ENCODE data around the gene WDTC1. TPM values are rescaled to one million over a fixed set of nuclear protein-coding genes. Genes with fewer than 3 reads are reported as not detected.

The WDTC1 gene
- total and polyA plus RNA-seq, 2 donors, result 10.8 to 19.2 TPM

GRCh38 chr1:27350663-27351540, 116.5 kb downstream of the WDTC1 start:
- 93% methylated on average over 62 of the region's 62 CpGs for WGBS
- Histone ChIP-seq H3K4me3 (ENCODE audit: low read length in 2 of 2) (no peak overlapping the region), H3K27ac (ENCODE audit: low read depth in 1 of 2, low read length in 1 of 2) (no peak overlapping the region)

DNA sequence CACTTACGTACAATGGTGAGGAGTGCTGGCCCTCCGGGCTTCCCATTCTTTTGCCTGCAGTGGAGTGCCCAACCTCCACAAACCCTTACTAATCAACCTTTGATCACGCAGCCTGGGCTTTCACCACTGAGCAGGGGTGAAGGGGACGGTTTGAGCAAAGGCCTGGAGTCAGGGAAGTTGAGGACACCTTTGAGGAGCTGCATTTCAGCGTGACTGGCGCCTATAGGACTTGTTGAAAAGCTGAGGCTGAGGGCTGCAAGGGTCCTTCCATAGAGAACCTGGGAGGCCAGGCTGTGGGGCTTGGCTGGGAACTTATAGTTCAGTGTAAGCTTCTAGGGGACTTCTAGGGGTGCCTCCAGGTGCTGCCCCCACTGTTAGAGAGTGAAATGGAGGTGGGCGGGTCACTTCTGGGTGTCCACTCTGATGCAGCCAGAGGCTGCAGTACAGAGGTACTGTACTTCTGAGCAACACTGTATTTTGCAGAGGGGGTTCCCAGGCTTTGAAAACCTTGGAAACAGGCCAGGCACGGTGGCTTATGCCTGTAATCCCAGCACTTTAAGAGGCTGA, 117.2 kb downstream of the WDTC1 start:
- 93% methylated on average over 8 of the region's 8 CpGs for WGBS
- H3K4me3 ChIP-seq (ENCODE audit: low read length in 2 of 2), result no peak overlapping the region
- no peak for DNase-seq (ENCODE audit: low read depth in 6 of 9, low spot score in 9 of 9)
- H3K27ac ChIP-seq (ENCODE audit: low read depth in 1 of 2, low read length in 1 of 2), result no peak overlapping the region
- peaks cover 2 to 25% of the 10 kb centered on the region in 2 donors for H3K36me3 ChIP-seq (ENCODE audit: control insufficient read depth in 2 of 2, insufficient read depth in 2 of 2, low read length in 1 of 2)
- peaks cover 0 to 20% of the 10 kb centered on the region in 2 donors for H3K27me3 ChIP-seq (ENCODE audit: control insufficient read depth in 2 of 2, insufficient read depth in 1 of 2, low read length in 1 of 2)
- no peaks in the 10 kb centered on the region for H3K9me3 ChIP-seq (ENCODE audit: control insufficient read depth in 2 of 2, insufficient read depth in 1 of 2, low read length in 1 of 2)
- H3K4me1 ChIP-seq (ENCODE audit: control insufficient read depth in 2 of 2, insufficient read depth in 2 of 2, low read length in 2 of 2), result peaks cover 2 to 18% of the 10 kb centered on the region in 2 donors

More at GRCh38 chr1:27350663-27351540, 116.5 kb downstream of the WDTC1 start:
- Histone ChIP-seq H3K36me3 (ENCODE audit: control insufficient read depth in 2 of 2, insufficient read depth in 2 of 2, low read length in 1 of 2) (peaks cover 8 to 29% of the 10 kb centered on the region in 2 donors), H3K4me1 (ENCODE audit: control insufficient read depth in 2 of 2, insufficient read depth in 2 of 2, low read length in 2 of 2) (peaks cover 2 to 11% of the 10 kb centered on the region in 2 donors), H3K9me3 (ENCODE audit: control insufficient read depth in 2 of 2, insufficient read depth in 1 of 2, low read length in 1 of 2) (no peaks in the 10 kb centered on the region), H3K27me3 (ENCODE audit: control insufficient read depth in 2 of 2, insufficient read depth in 1 of 2, low read length in 1 of 2) (peaks cover 0 to 20% of the 10 kb centered on the region in 2 donors)
- DNase-seq (ENCODE audit: low read depth in 6 of 9, low spot score in 9 of 9), result no peak

- no peak for DNase-seq (ENCODE audit: low read depth in 6 of 9, low spot score in 9 of 9)
- H3K27me3 ChIP-seq (ENCODE audit: control insufficient read depth in 2 of 2, insufficient read depth in 1 of 2, low read length in 1 of 2), result peaks cover 0 to 27% of the 10 kb centered on the region in 2 donors
- no peak overlapping the region for H3K4me3 ChIP-seq (ENCODE audit: low read length in 2 of 2)
- no peaks in the 10 kb centered on the region for H3K9me3 ChIP-seq (ENCODE audit: control insufficient read depth in 2 of 2, insufficient read depth in 1 of 2, low read length in 1 of 2)
- 97% methylated on average over 13 of the region's 13 CpGs for WGBS
- H3K36me3 ChIP-seq (ENCODE audit: control insufficient read depth in 2 of 2, insufficient read depth in 2 of 2, low read length in 1 of 2), result peaks cover 2 to 22% of the 10 kb centered on the region in 2 donors
- H3K4me1 ChIP-seq (ENCODE audit: control insufficient read depth in 2 of 2, insufficient read depth in 2 of 2, low read length in 2 of 2), result peaks cover 12 to 32% of the 10 kb centered on the region in 2 donors
- no peak overlapping the region for H3K27ac ChIP-seq (ENCODE audit: low read depth in 1 of 2, low read length in 1 of 2)
These were observed 118.7 kb downstream of the WDTC1 start for GRCh38 chr1:27353166-27353565.

DNA sequence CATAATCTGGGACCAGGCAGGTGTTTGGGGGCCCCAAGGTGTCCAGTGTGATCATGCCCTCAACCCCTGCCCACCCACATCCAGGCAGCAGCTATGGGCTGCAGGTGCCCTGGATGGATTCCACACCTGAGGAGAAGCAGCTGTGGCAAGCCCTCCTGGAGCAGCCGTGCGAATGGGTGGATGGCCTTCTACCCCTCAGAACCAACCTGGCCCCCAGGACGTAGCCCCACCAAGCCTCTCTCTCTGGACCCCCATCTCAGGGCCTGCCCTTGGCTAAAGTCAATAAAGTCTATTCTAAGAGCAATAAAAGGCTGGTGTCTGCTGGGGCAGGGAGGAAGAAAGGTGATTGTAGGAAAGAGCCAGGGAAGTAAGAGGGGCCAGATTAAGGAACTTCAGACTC, 119.2 kb downstream of the WDTC1 start:
- Histone ChIP-seq H3K36me3 (ENCODE audit: control insufficient read depth in 2 of 2, insufficient read depth in 2 of 2, low read length in 1 of 2) (peaks cover 2 to 22% of the 10 kb centered on the region in 2 donors), H3K27me3 (ENCODE audit: control insufficient read depth in 2 of 2, insufficient read depth in 1 of 2, low read length in 1 of 2) (peaks cover 0 to 31% of the 10 kb centered on the region in 2 donors), H3K9me3 (ENCODE audit: control insufficient read depth in 2 of 2, insufficient read depth in 1 of 2, low read length in 1 of 2) (no peaks in the 10 kb centered on the region), H3K4me1 (ENCODE audit: control insufficient read depth in 2 of 2, insufficient read depth in 2 of 2, low read length in 2 of 2) (peaks cover 12 to 31% of the 10 kb centered on the region in 2 donors), H3K27ac (ENCODE audit: low read depth in 1 of 2, low read length in 1 of 2) (no peak overlapping the region), H3K4me3 (ENCODE audit: low read length in 2 of 2) (no peak overlapping the region)
- 95% methylated on average over 3 of the region's 3 CpGs for WGBS
- DNase-seq (ENCODE audit: low read depth in 6 of 9, low spot score in 9 of 9), result no peak

DNA sequence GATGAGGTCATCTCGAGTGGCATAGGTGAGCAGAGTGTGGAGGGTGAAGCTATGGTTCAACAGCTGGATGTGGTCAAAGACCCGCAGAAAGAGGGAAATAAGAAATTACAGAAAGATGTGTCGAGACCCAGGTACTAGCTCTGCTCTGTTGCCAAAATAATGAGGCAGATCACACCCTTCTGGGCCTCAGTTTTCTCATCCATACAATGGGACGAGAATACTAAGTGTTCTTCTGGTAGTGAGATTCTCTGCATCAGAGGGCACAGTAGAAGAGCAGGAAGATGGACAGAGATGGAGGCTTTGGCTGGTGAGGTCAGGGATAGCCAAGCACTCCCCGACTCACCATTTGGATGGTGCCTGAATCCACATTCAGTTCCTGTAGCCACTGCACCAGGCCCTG, 121.3 kb downstream of the WDTC1 start:
- Histone ChIP-seq H3K4me3 (ENCODE audit: low read length in 2 of 2) (no peak overlapping the region), H3K27me3 (ENCODE audit: control insufficient read depth in 2 of 2, insufficient read depth in 1 of 2, low read length in 1 of 2) (peaks cover 2 to 37% of the 10 kb centered on the region in 2 donors), H3K36me3 (ENCODE audit: control insufficient read depth in 2 of 2, insufficient read depth in 2 of 2, low read length in 1 of 2) (peaks cover under 1 to 14% of the 10 kb centered on the region in 2 donors), H3K9me3 (ENCODE audit: control insufficient read depth in 2 of 2, insufficient read depth in 1 of 2, low read length in 1 of 2) (peaks cover 0 to 3% of the 10 kb centered on the region in 2 donors), H3K4me1 (ENCODE audit: control insufficient read depth in 2 of 2, insufficient read depth in 2 of 2, low read length in 2 of 2) (peaks cover 12 to 34% of the 10 kb centered on the region in 2 donors), H3K27ac (ENCODE audit: low read depth in 1 of 2, low read length in 1 of 2) (no peak overlapping the region)
- 95% methylated on average over 5 of the region's 5 CpGs for WGBS
- DNase-seq (ENCODE audit: low read depth in 6 of 9, low spot score in 9 of 9), result no peak

DNA sequence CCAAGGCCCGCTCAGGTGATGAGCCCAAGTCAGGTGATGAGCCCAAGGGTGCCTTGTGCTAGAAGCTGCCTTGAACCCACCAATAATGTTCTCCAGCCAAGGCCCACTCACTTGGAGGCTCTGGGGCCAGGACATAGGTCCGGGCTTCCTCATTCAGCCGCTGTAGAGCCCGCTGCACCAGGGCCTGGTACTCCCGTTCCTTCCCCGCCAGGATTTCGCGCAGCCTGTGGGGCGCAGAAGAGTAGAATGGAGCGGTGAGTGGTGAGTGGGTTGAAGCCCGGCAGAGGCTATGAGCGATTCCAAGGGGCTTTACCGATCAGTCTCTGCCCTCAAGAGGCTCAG, 121.8 kb downstream of the WDTC1 start:
- 90% methylated on average over 13 of the region's 13 CpGs for WGBS
- no peak for DNase-seq (ENCODE audit: low read depth in 6 of 9, low spot score in 9 of 9)
- peaks cover 2 to 37% of the 10 kb centered on the region in 2 donors for H3K27me3 ChIP-seq (ENCODE audit: control insufficient read depth in 2 of 2, insufficient read depth in 1 of 2, low read length in 1 of 2)
- peaks cover 0 to 3% of the 10 kb centered on the region in 2 donors for H3K9me3 ChIP-seq (ENCODE audit: control insufficient read depth in 2 of 2, insufficient read depth in 1 of 2, low read length in 1 of 2)
- peaks cover 12 to 40% of the 10 kb centered on the region in 2 donors for H3K4me1 ChIP-seq (ENCODE audit: control insufficient read depth in 2 of 2, insufficient read depth in 2 of 2, low read length in 2 of 2)
- peaks cover 0 to 12% of the 10 kb centered on the region in 2 donors for H3K36me3 ChIP-seq (ENCODE audit: control insufficient read depth in 2 of 2, insufficient read depth in 2 of 2, low read length in 1 of 2)
- no peak overlapping the region for H3K27ac ChIP-seq (ENCODE audit: low read depth in 1 of 2, low read length in 1 of 2)
- no peak overlapping the region for H3K4me3 ChIP-seq (ENCODE audit: low read length in 2 of 2)

GRCh38 chr1:27356619-27357280, 122.3 kb downstream of the WDTC1 start:
- Histone ChIP-seq H3K27me3 (ENCODE audit: control insufficient read depth in 2 of 2, insufficient read depth in 1 of 2, low read length in 1 of 2) (peaks cover 2 to 42% of the 10 kb centered on the region in 2 donors), H3K4me1 (ENCODE audit: control insufficient read depth in 2 of 2, insufficient read depth in 2 of 2, low read length in 2 of 2) (peaks cover 12 to 40% of the 10 kb centered on the region in 2 donors), H3K27ac (ENCODE audit: low read depth in 1 of 2, low read length in 1 of 2) (peak overlapping the region in 1 of 2 donors; percentile 46), H3K4me3 (ENCODE audit: low read length in 2 of 2) (peak overlapping the region; percentile 46 to 53), H3K9me3 (ENCODE audit: control insufficient read depth in 2 of 2, insufficient read depth in 1 of 2, low read length in 1 of 2) (peaks cover 0 to 3% of the 10 kb centered on the region in 2 donors), H3K36me3 (ENCODE audit: control insufficient read depth in 2 of 2, insufficient read depth in 2 of 2, low read length in 1 of 2) (peaks cover 0 to 9% of the 10 kb centered on the region in 2 donors)
- 80% methylated on average over 37 of the region's 37 CpGs for WGBS
- no peak for DNase-seq (ENCODE audit: low read depth in 6 of 9, low spot score in 9 of 9)

DNA sequence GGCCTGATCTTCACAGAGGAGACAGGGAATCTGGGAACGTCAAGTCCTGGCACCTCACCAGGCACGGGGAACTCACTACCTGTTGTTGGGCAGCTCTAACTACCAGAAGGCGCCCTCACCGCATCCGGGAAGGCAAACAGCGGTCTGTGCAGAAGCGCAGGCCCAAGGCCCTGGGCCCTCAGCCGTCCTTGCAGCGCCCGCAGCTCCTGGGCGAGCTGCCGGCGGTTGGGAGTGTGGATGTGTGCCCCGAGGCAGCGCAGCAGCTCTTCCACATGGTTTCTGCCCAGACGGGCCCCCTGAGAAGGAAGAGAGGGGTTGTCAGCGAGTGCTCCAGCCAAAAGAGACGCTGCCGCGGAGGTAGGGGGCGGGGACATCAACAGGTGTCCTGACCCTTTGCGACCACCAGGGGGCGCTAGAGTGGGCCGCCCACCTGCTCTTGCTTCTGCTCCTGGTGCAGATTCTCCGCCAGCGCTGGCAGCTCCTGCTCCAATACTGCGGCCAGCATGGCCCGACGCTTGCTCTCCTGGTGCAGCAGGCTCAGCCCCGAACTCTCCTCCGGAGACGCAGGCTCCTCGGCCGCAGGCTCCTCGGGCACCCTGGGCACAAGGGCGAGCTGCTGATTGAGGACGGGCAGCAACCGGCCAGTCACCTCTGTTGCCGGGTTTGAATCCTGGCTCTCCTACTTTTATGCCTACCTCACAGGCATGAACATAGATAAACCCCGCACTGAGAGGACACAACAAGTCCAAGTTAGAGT, 123.0 kb downstream of the WDTC1 start:
- peak in 7 of 9 donors; percentile 71 to 89 (median 82) for DNase-seq (ENCODE audit: low read depth in 6 of 9, low spot score in 9 of 9)
- H3K4me1 ChIP-seq (ENCODE audit: control insufficient read depth in 2 of 2, insufficient read depth in 2 of 2, low read length in 2 of 2), result peaks cover 12 to 40% of the 10 kb centered on the region in 2 donors
- peak overlapping the region; percentile 57 to 82 for H3K27ac ChIP-seq (ENCODE audit: low read depth in 1 of 2, low read length in 1 of 2)
- H3K4me3 ChIP-seq (ENCODE audit: low read length in 2 of 2), result peak overlapping the region; percentile 46 to 53
- peaks cover 0 to 9% of the 10 kb centered on the region in 2 donors for H3K36me3 ChIP-seq (ENCODE audit: control insufficient read depth in 2 of 2, insufficient read depth in 2 of 2, low read length in 1 of 2)
- H3K9me3 ChIP-seq (ENCODE audit: control insufficient read depth in 2 of 2, insufficient read depth in 1 of 2, low read length in 1 of 2), result peaks cover 0 to 3% of the 10 kb centered on the region in 2 donors
- WGBS, result 21% methylated on average over 40 of the region's 40 CpGs
- H3K27me3 ChIP-seq (ENCODE audit: control insufficient read depth in 2 of 2, insufficient read depth in 1 of 2, low read length in 1 of 2), result peaks cover 2 to 45% of the 10 kb centered on the region in 2 donors
